SKM-1 treated with dmso at 0.1 percent for 144 hours (cell line): ENCODE results near the gene ZNF277.

Experiments
- DNase-seq: peaks from one replicate; lab custom pipeline; 2025; ENCODE audit not compliant: unreplicated experiment; lab: John Stamatoyannopoulos, UW

Gene ZNF277

DNA sequence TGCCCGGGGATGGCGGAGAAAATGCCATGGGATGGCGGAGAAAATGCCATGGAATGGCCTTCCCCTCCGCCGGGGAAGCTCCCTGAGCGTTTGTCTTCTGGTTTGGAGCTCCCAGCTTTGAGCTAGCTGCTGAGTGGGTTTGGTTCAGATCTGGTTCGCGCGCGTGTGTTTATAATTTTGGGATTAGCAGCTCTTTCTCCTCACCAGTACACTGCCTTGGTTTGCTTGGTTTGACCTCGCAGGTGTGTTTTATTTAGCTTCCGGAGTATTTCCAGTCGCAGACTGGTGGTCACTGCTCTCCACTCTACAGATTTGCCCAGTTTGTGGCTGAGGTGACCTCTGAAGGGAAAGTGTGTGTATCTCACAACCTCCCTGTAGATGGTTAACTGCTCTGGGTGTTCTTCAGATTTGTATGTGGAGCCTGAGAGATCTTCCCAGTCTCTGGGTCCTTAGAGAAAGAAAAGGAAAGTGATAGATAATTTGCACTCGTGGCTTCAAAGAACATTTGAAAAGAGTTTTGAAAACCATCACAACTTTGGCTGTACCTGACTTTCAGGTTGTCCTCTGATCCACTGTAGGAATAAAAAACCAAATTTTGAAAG is 597 bp downstream of the ZNF277 start:
- no peak for DNase-seq

DNA sequence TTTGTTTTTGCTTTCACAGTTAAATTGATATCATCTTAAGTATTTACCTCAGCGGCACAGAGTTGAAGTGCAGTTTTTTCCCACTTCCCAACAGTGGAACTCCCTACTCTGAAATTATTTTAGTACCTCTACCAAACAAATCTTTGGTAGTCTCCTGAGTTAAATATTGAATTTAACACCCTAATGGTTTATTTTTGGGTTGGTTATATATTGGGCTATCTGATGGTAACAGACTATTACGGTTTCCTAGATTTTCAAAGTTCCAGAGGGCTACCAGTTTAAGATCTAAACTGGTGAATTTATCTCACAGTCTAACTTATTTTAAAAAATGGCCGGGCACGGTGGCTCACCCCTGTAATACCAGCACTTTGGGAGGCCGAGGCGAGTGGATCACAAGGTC is 1.3 kb downstream of the ZNF277 start:
- DNase-seq, result no peak

DNA sequence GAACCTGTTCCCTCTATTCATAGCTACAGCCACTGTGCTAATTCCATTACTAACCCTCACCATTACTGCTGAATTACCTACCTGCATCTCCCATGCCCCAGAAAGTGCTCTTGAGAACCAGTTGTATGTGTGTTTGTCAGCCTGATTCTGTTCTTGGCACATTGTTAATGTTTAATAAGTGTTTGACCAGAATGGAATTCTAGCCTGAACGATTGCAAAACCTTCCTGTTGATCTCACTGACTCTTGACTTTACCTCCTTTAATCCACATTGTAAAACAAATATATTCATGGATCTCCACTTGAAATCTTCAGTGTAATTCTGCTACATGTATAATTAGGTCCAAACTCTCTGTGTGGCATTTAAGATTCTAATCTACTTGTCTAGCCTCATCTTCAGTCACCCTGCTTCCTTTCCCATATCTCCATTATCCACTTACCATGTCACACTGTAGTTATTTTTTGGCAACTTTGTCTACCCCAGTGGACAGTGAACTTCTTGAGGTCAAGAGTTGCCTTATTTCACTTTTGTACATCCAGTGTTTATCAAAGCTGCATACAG is 4.9 kb downstream of the ZNF277 start:
- DNase-seq, result no peak

DNA sequence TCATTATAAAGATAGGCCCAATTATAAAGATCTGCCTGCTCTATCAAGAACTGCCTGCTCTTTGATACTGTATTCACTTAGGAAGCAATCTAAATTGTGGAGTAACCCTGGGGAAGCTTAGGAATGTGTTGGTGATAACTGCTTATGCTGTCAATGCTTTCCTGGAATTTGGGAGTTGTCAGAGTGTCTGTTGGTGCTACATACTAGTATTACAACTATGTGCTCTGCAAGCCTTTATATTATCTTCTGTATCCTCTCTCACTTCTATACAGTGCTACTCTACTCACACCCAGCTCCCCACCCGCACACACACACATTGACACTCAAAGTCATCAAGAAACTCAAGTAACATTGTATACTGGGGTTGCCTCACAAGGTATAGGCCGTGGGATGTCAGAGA is 6.1 kb downstream of the ZNF277 start:
- no peak for DNase-seq

DNA sequence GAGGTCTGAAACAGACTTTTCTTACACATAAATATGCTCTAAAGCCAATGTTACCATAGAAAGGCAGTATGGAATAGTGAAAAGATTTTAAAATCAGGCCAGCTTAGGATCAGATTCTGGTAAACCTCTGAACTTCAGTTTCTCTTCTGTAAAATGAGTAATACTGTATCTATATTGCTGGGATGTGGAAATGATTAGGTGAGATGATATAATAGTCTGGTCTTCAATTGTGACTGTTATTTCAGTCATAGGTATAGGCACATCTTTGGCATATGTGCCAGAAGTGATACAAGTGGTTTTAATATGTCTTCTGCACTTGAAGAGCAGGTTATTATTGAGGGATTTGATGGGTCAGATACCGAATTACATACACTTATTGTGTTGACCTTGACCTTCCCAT is 7.2 kb downstream of the ZNF277 start:
- no peak for DNase-seq

DNA sequence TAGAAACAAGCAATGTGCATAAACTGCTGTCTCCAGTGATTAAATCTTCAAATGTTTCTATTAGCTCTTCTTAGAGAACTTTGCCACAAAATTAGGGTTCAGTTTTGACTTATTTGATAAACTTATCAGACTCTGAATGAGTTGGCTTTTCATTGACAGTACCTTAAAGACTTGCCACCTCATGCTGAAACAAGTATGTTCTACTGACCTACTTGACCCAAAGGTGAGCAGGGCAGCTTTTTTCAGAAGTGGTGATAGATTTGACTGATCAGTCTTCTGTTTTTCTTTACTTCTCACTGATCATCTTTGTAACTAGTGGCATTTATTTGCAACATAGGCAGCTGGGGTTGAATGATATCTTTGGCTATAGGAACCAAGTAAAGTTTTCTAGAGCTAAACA is 7.8 kb downstream of the ZNF277 start:
- DNase-seq, result no peak

DNA sequence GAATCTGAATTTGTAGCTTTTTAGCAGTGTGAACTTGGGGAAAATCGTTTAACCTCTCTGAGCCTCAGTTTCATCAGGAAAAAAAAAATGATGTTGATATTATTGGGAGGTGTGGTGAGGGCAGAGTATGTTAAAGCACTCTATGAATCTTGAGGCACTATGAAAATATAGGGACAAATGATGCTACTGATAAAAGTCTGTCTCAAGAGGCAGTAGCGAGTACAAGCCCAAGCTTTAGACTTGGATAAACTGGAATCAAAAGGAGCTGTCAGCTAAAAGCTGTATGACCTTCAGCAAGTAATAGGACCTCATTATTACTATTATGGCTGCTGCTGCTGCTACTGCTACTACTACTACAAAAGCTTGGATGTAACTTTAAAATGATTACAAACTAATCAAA is 8.4 kb downstream of the ZNF277 start:
- DNase-seq, result no peak

DNA sequence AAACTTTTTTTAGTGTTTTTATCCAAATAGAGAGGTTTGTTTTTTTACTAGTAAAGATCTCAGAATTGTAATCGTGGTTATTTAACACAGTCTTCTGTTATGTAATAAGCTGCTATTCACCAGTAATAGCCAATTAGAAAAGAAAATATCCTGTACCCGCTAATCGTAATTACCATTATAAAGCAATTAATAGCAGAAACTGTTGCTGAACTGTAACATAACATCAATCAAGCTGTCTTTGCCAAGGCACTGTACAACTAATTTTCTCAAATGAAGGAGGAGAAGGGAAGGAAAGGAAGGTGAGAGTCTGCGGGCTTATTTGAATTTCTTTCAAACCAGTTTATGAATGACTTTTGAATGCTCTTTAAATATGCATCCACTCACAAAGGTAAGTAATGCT is 9.3 kb downstream of the ZNF277 start:
- DNase-seq, result no peak

DNA sequence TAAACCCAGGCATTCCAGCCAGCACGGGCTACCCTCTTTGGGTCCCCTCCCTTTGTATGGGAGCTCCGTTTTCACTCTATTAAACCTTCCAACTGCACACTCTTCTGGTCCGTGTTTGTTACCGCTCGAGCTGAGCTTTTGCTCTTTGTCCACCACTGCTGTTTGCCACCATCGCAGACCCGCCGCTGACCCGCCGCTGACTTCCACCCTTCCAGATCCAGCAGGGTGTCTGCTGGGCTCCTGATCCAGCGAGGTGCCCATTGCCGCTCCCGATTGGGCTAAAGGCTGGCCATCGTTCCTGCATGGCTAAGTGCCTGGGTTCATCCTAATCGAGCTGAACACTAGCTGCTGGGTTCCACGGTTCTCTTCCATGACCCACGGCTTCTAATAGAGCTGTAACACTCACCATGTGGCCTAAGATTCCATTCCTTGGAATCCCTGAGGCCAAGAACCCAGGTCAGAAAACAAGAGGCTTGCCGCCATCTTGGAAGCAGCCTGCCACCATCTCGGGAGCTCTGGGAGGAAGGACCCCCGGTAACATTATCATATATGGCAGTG is 14.5 kb downstream of the ZNF277 start:
- DNase-seq, result no peak

DNA sequence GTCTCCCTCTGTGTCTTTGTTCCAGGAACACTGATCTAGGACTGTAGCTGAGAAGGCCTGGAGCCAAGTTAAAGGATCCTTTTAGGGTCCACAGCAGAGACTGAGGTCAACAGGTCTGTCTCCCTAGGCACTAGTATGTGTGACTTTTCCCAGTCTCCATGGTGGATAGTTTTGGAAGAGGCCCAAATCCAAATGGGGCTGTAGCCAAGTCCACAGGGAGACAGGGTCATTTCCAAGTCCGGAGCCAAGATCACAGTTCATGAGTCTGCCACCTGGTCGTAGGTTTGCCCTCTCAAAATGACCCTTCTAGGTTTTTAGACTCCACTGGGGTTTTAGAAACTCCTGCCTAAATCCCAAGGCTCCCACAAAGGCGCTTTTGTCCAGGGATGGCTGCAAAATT is 16.8 kb downstream of the ZNF277 start:
- no peak for DNase-seq

DNA sequence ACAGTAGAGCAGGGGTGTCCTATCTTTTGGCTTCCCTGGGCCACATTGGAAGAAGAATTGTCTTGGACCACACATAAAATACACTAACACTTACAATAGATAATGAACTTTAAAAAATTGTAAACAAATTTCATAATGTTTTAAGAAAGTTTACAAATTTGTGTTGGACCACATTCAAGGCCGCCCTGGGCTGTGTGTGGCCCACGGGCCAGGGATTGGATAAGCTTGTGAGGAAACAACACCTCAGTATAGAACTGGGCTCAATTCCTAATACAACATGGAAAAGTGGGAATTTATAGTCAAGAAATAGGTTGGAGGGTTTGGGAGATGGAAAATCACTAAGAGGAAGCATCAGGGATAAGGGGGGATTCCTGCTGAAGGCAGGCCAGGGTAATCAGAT is 17.7 kb downstream of the ZNF277 start:
- no peak for DNase-seq

DNA sequence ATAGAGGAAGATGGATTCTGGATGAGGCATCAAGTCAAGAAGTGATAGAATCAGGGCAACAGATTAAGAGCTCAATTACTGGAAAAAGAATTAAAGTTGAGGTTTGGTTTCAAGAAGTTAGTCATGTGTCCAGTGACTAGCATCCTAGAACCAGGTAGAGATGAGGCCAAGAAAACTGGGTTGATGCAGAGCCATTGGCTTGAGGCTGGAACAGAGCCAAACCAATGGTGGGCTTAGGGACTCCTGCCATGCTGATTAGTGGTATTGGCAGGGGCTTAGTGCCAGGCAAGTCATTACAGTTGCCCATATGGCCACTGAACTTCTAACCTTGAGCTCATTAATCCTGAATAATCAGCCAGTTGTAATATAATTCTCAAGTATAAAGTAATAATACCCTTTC is 18.5 kb downstream of the ZNF277 start:
- no peak for DNase-seq

DNA sequence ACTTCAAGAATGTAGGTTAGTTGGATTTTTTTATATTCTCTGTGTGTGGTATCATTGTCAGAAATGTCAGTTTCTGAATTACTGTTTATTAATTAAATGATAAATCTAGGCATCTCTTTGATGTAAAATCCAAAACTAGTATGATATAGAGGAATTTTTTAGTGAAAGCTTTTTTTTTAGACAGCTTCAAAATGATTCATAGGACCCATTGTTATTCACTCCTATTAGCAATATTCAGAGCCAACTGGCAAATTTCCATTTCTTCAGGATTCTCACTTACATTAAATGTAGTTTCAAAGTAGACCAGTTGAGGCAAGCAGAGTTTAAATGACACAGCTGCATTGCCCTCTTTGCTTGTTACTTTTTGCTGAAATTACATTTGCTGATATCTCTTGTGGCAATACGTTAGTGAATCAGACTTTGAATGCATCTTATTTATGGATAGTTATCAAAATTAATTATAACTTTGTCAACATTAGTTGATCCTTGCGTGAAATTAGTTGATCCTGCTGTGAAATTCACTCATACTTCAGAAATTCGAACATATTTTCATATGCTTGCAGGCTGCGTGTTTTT is 20.3 kb downstream of the ZNF277 start:
- no peak for DNase-seq

DNA sequence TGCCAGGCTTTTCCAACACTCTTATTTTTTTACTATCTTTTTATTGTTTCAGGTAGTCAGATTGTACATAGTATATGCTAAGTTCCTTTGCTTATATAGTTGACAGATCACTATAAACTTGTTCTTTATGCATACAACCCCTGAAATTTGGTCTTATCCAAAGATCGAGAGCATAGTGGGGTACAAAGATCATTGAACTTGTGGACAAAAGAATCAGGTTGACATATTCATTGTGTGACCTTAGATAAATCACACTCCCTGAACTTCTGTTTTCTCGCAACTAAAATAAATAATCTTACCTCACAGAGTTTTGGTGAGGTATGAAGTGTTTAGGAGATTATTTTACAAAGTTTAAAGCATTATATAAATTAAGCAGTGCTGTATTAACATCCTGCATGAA is 22.1 kb downstream of the ZNF277 start:
- no peak for DNase-seq

DNA sequence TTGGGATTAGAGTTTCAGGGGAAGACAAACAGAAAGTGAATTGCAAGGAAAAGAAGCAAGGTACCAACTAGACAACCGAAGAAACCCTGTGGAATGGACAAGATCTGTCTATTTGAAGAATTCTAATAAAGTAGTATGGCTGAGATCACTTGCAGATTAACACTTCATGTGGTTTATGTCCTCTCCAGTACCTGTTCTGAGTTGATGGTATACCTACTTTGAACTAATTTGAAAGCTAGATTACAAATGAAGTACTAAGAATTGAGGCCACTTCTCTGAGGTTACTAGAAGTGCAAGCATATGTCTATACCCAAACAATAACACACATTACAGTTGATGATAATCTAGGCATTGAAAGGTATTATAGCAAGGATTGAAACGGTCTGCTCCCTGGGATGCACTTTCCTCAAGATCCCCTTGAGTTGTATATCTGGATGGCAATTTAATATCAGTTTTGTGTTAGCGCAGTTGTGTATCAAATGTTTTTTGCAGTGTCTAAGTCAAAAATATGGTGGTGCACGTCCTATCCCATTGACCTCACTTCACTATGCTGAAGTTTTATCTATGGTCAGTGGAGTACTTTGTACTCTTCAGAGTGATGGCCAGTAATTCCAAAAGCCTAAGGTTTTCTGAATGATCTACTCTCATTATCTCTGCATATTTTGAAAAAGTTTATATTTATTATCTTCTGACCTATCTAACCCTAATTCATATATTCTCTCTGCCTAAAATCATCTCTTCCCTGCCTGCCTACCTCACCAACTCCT is 25.9 kb downstream of the ZNF277 start:
- DNase-seq, result no peak

DNA sequence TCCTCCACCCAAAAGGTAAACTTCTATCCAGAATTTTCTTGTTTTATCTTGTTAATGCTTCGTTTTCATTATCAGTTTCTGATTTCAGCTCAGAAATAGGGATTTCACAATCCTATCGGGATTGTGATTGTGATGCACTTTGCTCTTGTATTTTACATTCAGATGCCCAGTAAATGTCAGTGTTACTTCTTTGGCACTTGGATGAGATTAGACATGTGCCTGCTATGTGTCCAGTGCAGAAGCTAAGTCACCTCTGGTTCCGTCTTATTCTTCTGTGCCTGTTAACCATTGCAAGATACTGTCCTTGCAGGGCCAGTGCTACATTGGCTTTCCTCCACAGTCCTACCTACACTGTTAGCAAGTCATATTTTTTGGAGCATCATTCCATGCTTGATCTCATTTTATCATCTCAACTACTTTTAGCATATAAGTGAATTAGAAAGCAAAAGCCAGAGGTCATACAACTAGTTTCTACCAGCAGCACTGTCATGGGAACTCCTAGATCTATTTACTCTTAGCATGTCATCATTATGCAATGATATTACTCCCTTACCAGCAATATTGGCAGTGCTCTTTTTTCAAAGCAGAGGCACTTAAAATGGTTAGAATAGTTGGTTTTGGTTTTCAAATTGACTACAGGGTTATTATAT is 26.7 kb downstream of the ZNF277 start:
- no peak for DNase-seq

DNA sequence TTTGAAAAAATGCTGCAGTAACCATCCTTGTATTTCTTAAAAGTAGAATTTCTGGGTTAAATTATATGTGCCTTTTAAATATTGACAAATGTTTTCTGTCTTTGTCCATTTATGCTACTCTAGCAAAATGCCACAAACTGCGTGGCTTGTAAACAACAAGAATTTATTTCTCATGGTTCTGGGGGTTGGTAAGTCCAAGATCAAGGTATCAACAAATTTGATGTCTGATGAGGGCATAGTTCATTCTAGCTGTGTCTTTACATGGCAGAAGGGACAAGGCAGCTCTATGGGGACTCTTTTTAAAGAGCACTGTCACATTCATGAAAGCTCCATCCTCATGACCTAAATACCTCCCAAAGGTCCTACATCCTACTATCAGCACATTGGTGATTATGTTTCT is 27.7 kb downstream of the ZNF277 start:
- DNase-seq, result no peak

DNA sequence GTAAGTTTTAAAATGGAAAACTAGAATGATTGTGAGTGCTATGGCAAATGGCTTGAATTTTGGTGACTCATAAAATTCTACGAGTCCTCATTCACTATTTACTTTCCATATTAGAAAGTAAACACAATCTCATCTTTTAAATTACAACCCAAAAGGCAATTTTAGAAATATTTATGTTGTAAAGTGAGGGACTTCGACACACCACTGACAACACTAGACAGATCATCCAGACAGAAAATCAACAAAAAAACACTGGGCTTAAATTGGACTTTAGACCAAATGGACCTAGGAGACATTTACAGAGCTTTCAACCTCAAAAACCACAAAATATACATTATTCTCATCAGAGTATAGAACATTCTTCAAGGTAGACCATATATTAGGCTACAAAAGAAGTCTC is 30.1 kb downstream of the ZNF277 start:
- no peak for DNase-seq

DNA sequence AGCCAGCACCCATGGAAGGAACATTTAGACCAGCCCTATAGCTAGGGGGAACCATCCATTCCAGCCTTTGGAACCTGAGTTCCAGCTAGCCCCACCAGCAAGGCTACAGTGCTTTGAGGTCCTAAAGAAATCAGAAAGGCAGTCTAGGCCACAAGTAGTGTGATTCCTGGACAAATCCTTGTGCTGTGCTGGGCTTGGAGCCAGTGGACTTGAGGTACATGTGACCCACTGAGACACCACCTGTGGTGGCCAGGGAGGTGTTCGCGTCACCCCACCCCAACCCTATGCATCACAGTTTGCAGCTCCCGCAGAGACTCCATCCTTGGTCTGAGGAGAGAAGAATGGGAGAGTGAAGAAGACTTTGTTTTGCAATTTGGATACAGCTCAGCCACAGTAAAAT is 31.8 kb downstream of the ZNF277 start:
- no peak for DNase-seq

DNA sequence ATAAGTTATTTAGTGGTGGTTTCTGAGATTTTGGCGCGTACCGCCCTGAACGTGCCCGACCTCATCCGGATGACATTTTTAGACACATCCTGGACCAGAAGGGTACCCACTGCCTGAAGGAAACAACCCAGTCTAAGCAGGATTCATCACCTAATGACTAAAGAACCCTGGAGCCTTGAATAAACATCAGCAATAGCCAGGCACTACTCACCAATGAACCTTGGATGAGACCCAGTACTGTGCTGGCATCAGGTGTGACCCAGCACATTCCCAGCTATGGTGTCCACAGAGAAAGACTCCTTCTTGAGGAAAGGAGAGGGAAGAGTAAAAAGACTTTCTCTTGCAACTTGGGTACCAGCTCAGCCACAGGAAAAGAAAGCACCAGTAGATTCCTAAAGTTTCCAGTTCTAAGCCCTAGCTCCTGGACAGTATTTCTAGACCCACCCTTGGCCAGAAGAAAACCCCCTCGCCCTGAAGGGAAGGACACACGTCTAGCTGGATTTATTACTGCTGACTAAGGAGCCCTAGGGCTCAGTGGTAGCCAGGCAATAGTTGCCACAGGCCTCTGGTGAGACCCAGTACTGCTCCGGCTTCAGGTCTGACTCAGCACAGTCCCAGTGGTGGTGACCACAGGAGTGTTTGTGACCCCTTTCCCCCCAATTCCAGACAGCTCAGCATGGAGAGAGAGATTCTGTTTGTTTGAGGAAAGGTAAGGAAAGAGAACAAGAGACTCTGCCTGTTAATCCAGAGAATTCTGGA is 32.5 kb downstream of the ZNF277 start:
- no peak for DNase-seq

DNA sequence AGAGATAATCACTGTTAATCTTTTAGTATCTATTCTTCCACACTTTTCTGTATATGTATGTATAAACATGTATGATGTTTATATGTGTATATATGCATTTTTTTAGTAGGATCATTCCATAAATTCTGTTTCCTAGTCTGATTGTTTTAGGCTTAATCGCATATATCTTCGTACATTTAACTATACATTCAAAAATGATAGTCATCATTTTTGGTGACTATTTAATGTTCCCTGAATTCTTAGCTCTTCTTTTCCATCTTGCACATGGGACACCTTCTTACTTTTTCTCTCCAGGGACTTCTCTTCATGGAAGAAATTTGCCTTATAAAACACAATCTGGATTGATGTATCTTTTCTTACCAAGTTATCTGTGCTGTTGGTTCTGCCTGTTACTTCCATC is 42.1 kb downstream of the ZNF277 start:
- DNase-seq, result no peak
